ENCODE data around the gene ZIM2. TPM values are rescaled to one million over a fixed set of nuclear protein-coding genes. Genes with fewer than 3 reads are reported as not detected.

Gene ZIM2
- total RNA-seq, 2 donors from 2014 or later = 1.6 TPM; not detected in 1

- no peaks in the 10 kb centered on the region for H3K27me3 ChIP-seq
- DNase-seq (no peak), ATAC-seq (no peak)
- TF ChIP-seq CTCF (IDR thresholded peaks at IDR 0.05) (no peak), POLR2A (IDR thresholded peaks at IDR 0.05) (no peak)
- intact Hi-C loops (cut with DNase I) = no loop called here
- no peaks in the 10 kb centered on the region for H3K4me1 ChIP-seq
- no peak overlapping the region for H3K4me3 ChIP-seq
- no peaks in the 10 kb centered on the region for H3K36me3 ChIP-seq (replicated peaks in 1 of 2; ENCODE audit: insufficient read depth in 1 of 2, low read depth in 2 of 2)
- peaks cover 0 to 11% (median 0%) of the 10 kb centered on the region in 3 donors for H3K9me3 ChIP-seq
- no peak overlapping the region for H3K27ac ChIP-seq
- WGBS, 2 donors = 65 to 81% methylated on average over 3 of the region's 3 CpGs
Observed at GRCh38 chr19:56808717-56809392, 31.7 kb downstream of the ZIM2 start.

- no peak overlapping the region for H3K27ac ChIP-seq
- no peak overlapping the region for H3K4me3 ChIP-seq
- TF ChIP-seq POLR2A (IDR thresholded peaks at IDR 0.05) (no peak), CTCF (IDR thresholded peaks at IDR 0.05) (no peak)
- no peaks in the 10 kb centered on the region for H3K36me3 ChIP-seq (replicated peaks in 1 of 2; ENCODE audit: insufficient read depth in 1 of 2, low read depth in 2 of 2)
- no peaks in the 10 kb centered on the region for H3K4me1 ChIP-seq
- no peak for DNase-seq
- no peaks in the 10 kb centered on the region for H3K27me3 ChIP-seq
- ATAC-seq = no peak
- intact Hi-C loops (cut with DNase I) = no loop called here
- peaks cover 0 to 19% (median 0%) of the 10 kb centered on the region in 3 donors for H3K9me3 ChIP-seq
Observed at GRCh38 chr19:56806639-56807038, 33.9 kb downstream of the ZIM2 start.

GRCh38 chr19:56778351-56778750 is 62.2 kb downstream of the ZIM2 start:
- DNase-seq = no peak
- Histone ChIP-seq H3K36me3 (replicated peaks in 1 of 2; ENCODE audit: insufficient read depth in 1 of 2, low read depth in 2 of 2) (no peaks in the 10 kb centered on the region), H3K27me3 (no peaks in the 10 kb centered on the region), H3K4me1 (no peaks in the 10 kb centered on the region), H3K4me3 (no peak overlapping the region), H3K9me3 (no peaks in the 10 kb centered on the region), H3K27ac (no peak overlapping the region)
- intact Hi-C loops (cut with DNase I) = no loop called here
- no peak for ATAC-seq
- WGBS, 2 donors = 62 to 70% methylated on average over 4 of the region's 4 CpGs
- TF ChIP-seq CTCF (IDR thresholded peaks at IDR 0.05) (no peak), POLR2A (IDR thresholded peaks at IDR 0.05) (no peak)

- Histone ChIP-seq H3K27ac (no peak overlapping the region), H3K27me3 (no peaks in the 10 kb centered on the region), H3K9me3 (peaks cover 0 to 3% (median 0%) of the 10 kb centered on the region in 3 donors), H3K4me1 (peaks cover 8% of the 10 kb centered on the region), H3K36me3 (replicated peaks in 1 of 2; ENCODE audit: insufficient read depth in 1 of 2, low read depth in 2 of 2) (no peaks in the 10 kb centered on the region), H3K4me3 (no peak overlapping the region)
- TF ChIP-seq CTCF (IDR thresholded peaks at IDR 0.05) = no peak
- no peak for TF ChIP-seq POLR2A (IDR thresholded peaks at IDR 0.05)
- ATAC-seq (no peak), DNase-seq (no peak)
- WGBS, 2 donors = 87 to 89% methylated on average over 4 of the region's 4 CpGs
- intact Hi-C loops (cut with DNase I) = no loop called here
Observed at GRCh38 chr19:56769650-56770049, 70.9 kb downstream of the ZIM2 start.

- WGBS, 2 donors = 2% methylated on average over 27 to 28 of the region's 28 CpGs
- Histone ChIP-seq H3K4me3 (peak overlapping the region in 1 of 2 donors; percentile 11), H3K9me3 (peaks cover 0 to 10% (median 0%) of the 10 kb centered on the region in 3 donors)
Observed at GRCh38 chr19:56765137-56765536, 75.4 kb downstream of the ZIM2 start.

More at GRCh38 chr19:56765137-56765536, 75.4 kb downstream of the ZIM2 start:
- ATAC-seq (peak; percentile 35), DNase-seq (peak; percentile 42 to 59 (median 54))
- TF ChIP-seq CTCF (IDR thresholded peaks at IDR 0.05) (no peak), POLR2A (IDR thresholded peaks at IDR 0.05) (no peak)
- Histone ChIP-seq H3K4me1 (peaks cover 8% of the 10 kb centered on the region), H3K27me3 (no peaks in the 10 kb centered on the region), H3K36me3 (replicated peaks in 1 of 2; ENCODE audit: insufficient read depth in 1 of 2, low read depth in 2 of 2) (no peaks in the 10 kb centered on the region), H3K27ac (no peak overlapping the region)
- intact Hi-C loops (cut with DNase I) = no loop called here
